Measurements from ENCODE around the gene THOP1.

THOP1 gene

GRCh38 chr19:2785244-2785997, at the start of gene THOP1:
Gene THOP1, plus strand, starts transcription at chr19:2785503. Its CDS starts 160 bp downstream, at chr19:2785663.
- peak; percentile 78 for FAIRE-seq

GRCh38 chr19:2736550-2737190, 48.6 kb upstream of the THOP1 start:
- no peak for FAIRE-seq

- peak; percentile 3 for FAIRE-seq
Observed at GRCh38 chr19:2739602-2740313, 45.5 kb upstream of the THOP1 start, which contains the start of gene SLC39A3. Gene SLC39A3, minus strand, starts transcription at chr19:2740017. Its CDS starts 2,760 bp downstream, at chr19:2737257.

DNA sequence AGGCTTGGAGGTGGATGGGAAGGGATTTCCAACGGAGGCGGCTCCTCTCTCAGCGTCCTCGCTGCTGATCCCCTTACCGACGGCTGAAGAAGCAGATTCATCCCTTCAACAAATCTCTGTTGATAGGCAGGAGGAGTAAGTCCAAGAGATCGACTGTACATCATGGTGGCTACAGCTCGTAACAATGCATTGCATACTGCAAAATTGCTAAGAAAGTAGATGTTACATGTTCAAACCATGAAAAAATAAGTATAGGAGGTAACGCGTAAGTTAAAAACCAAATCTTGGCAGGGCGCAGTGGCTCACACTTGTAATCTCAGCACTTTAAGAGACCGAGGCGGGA, 45.0 kb upstream of the THOP1 start:
- FAIRE-seq: no peak

DNA sequence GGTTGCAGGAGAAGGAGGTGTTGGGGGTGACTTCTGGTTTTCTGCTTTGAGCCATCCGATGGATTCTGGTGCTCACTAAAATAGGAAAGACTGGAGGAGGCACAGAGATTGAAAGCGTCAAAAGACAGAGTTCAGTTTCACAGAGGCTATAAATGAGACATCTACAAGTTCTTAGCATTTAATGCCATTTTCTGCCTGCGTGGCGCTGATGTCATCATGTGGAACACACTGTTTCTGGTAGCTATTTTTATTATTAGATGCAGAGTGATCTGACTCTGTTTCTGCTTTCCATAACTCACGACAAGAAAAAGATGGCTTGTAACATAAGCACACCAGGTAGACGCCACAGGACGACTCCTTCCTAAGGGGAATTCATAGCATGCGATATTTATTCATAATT, 42.2 kb upstream of the THOP1 start:
- FAIRE-seq: no peak

- no peak for FAIRE-seq
Observed at GRCh38 chr19:2744113-2744512, 41.2 kb upstream of the THOP1 start.

DNA sequence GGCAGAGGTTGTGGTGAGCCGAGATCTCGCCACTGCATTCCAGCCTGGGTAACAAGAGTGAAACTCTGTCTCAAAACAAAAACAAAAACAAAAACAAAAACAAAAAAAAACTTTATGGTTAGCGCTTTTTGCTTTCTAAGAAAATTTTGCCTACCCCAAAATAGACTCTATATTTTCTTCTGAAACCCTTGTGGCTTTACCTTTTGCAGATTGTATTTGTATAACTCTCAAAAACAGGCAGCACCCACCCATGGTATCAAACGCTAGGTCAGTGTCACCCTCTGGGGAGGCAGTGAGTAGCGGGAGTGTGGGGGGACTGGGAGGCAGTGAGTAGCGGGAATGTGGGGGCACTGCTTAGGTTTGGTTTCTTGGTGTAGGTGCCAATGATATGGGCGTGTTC, 38.0 kb upstream of the THOP1 start:
- FAIRE-seq: no peak

DNA sequence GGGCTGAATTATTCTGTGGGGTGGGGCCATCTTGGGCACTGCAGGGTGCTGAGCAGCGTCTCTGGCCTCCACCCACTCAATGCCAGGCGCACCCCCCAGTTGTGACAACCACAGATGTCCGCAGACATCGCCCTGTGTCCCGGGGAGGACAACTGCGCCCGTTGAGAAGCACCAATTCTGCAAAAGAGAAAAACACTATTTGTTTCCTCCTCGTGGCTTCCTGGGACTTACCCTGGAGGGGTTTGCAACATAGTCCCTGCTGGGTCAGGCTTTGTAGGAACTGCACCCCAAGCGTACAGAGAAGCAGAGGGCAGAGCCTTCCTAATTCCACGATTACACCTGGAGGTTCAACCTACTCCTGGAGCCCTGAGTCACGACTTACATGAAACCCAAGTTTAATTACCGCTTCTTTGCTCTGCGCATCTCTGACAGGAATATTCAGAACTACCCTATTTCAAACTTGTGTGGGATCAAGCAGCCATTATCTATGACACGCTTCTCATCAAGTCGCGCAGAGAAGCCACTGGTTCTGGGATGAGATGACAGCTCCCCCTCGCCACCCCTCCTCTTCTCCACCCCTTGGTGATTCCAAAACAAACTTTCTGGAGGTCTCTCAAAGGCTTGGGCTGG, 34.4 kb upstream of the THOP1 start:
- no peak for FAIRE-seq

DNA sequence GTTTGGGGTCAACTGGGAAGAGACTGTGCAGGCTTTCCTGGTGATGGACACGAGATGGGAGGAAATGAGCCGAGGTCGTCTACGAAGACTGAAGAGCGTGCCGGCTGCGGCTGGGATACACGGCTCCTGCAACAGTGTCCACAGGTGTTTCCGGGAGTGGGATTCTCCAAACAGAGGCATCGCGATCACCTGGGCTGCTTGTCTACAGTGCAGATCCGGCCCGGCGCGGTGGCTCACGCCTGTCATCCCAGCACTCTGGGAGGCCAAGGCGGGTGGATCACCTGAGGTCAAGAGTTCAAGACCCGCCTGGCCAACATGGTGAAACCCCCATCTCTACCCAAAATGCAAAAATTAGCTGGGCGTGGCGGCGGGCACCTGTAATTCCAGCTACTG, 33.9 kb upstream of the THOP1 start:
- FAIRE-seq: no peak

- no peak for FAIRE-seq
Observed at GRCh38 chr19:2754659-2755447, 30.4 kb upstream of the THOP1 start.

GRCh38 chr19:2755448-2755705, 29.9 kb upstream of the THOP1 start:
- no peak for FAIRE-seq

DNA sequence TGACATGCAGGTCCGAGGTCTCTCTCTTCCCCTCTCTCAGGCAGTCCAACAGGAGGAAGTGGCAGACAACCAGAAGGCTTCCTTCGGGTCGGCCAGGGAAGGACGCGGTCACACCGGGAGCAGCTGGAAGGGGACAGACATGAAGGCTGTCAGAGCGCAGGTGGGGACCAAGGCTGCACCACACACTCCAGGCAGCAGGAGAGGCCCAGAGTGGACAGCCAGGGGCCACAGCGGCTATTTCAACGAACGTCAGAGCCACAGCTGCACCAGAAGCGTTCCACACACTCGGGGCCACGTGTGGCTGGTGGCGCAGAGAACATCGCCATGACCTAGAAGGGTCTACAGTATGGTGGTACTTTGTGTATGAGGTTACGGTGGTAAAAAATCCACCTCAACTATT, 29.5 kb upstream of the THOP1 start:
- no peak for FAIRE-seq

GRCh38 chr19:2756477-2756876, 28.8 kb upstream of the THOP1 start:
- no peak for FAIRE-seq

- no peak for FAIRE-seq
Observed at GRCh38 chr19:2756921-2757881, 28.1 kb upstream of the THOP1 start.

DNA sequence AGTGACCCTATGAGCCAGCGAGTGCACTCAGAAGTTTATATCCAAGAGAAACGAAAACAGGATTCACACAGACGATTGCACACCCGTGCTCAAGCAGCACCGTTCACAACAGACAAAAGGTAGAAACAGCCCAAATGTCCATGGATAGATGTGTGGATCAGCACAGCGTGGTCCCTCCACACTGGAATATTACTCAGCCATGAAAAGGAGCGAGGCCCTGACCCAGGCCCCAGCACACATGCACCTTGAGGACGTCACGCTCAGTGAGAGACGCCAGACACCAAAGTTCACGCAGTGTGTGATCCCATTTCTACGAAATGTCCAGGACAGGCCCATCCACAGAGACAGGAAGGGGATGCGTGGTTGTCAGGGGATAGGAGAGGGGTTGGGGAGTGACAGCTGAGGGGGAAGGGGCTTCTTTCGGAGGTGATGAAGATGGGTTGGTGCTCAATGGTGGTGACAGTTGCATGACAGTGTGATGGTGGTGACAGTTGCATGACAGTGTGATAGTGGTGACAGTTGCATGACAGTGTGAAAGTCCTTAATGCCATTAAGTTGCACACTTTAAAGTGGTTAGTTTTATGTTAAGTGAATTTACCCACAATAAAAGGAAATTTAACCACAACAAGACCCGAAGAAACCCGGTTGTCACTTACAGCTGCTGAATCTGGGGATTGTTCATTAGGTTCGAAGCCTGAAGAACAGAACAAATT, 26.5 kb upstream of the THOP1 start:
- FAIRE-seq: no peak

DNA sequence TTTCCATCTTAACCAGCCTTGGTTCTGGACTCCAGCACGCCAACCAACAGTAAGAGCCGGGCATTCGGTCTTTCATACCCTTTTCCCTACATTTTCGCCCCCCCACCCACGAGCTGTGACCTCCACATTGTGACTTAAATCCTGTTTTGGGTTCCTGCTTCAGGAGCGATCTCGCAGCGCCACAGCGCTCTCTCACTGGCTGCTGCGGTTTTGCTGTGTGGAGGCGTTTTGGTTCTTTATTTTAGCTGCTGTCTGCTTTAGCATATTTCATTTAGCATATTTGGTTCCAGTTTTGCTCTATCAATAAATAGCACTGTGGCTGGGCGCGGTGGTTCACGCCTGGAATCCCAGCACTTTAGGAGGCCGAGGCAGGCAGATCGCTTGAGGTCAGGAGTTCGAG, 25.9 kb upstream of the THOP1 start:
- FAIRE-seq: no peak

- FAIRE-seq: no peak
Observed at GRCh38 chr19:2759965-2760364, 25.3 kb upstream of the THOP1 start.

DNA sequence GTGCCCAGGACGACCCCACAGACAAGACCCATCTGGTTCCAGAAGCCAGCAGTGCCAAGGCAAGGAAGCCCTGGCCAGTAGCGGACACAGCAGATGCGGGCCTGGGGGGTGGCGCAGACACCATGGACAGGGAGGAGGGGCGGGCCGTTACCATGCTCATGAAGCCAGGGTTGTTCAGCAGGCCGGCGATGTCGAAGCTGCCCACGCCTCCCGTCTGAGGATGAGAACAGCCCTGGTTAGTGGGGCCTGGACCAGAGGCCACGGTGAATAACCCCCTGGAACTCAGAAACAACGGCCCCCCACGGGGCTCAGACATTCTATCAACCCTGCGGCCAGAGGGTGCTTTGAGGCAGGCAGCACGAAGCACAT, 24.0 kb upstream of the THOP1 start:
- FAIRE-seq: no peak

- FAIRE-seq: no peak
Observed at GRCh38 chr19:2761876-2762782, 23.2 kb upstream of the THOP1 start.
